GM23338 (cell line): ENCODE results near the gene RPL37A. TPM values are rescaled to one million over a fixed set of nuclear protein-coding genes. Genes with fewer than 3 reads are reported as not detected.

Experiments used
- ATAC-seq: fragments of 200-7000 bp; cut with Tn5 transposase; 3 replicates; pipeline ENCODE4 v1.9.1; 2020
- DNase-seq: peaks from one replicate; pipeline ENCODE4 v3.0.0-alpha.2; 2015; ENCODE audit warnings: low spot score
- H2AFZ ChIP-seq: fragments of 200-600 bp; sonication (generic); 2 replicates; pipeline ENCODE4 v1.8.0; 2016; ENCODE audit warnings: antibody characterized with exemption, mild to moderate bottlenecking, moderate library complexity
- H3F3A ChIP-seq: fragments of 200-600 bp; sonication (generic); replicated peaks from 2 replicates; pipeline ENCODE4 v1.8.0; 2017; ENCODE audit warnings: antibody characterized with exemption, mixed run types, low read depth
- H3K27ac ChIP-seq: fragments of 200-600 bp; sonication (generic); 2 replicates; pipeline ENCODE4 v1.6.1; 2016; ENCODE audit warnings: low read depth
- H3K27me3 ChIP-seq: fragments of 200-600 bp; sonication (generic); 2 replicates; pipeline ENCODE4 v1.8.0; 2016; ENCODE audit warnings: mild to moderate bottlenecking, mixed run types, moderate library complexity; ENCODE audit not compliant: insufficient read depth
- H3K36me3 ChIP-seq: fragments of 200-600 bp; sonication (generic); 2 replicates; pipeline ENCODE4 v1.8.0; 2016; ENCODE audit warnings: mild to moderate bottlenecking; ENCODE audit not compliant: insufficient read depth
- H3K4me1 ChIP-seq: fragments of 200-600 bp; sonication (generic); 2 replicates; pipeline ENCODE4 v1.8.0; 2016; ENCODE audit warnings: mild to moderate bottlenecking, moderate library complexity; ENCODE audit not compliant: insufficient read depth
- H3K4me2 ChIP-seq: fragments of 200-600 bp; sonication (generic); 2 replicates; pipeline ENCODE4 v1.7.1; 2017; ENCODE audit warnings: mixed run types
- H3K4me3 ChIP-seq: fragments of 200-600 bp; sonication (generic); 2 replicates; pipeline ENCODE4 v1.6.1; 2016; ENCODE audit warnings: mixed run types
- H3K79me2 ChIP-seq: fragments of 200-600 bp; sonication (generic); replicated peaks from 2 replicates; pipeline ENCODE4 v1.8.0; 2017; ENCODE audit warnings: mild to moderate bottlenecking; ENCODE audit not compliant: insufficient read depth
- H3K9me2 ChIP-seq: fragments of 200-600 bp; sonication (generic); 2 replicates; pipeline ENCODE4 v1.8.0; 2017; ENCODE audit not compliant: insufficient read depth
- H4K20me1 ChIP-seq: fragments of 200-600 bp; sonication (generic); replicated peaks from 2 replicates; pipeline ENCODE4 v1.8.0; 2017; ENCODE audit warnings: mild to moderate bottlenecking; ENCODE audit not compliant: insufficient read depth
- H3K27ac Mint-ChIP-seq: 2 replicates; pipeline ENCODE4 v1.8.0; 2020; ENCODE audit warnings: inconsistent platforms, mild to moderate bottlenecking, moderate library complexity, mixed read lengths
- H3K27me3 Mint-ChIP-seq: 3 replicates; pipeline ENCODE4 v1.8.0; 2022; ENCODE audit warnings: low read depth, mild to moderate bottlenecking, moderate library complexity, mixed read lengths, inconsistent platforms; ENCODE audit not compliant: insufficient read depth, poor library complexity
- H3K36me3 Mint-ChIP-seq: 3 replicates; pipeline ENCODE4 v1.8.0; 2021; ENCODE audit warnings: low read depth, mild to moderate bottlenecking, inconsistent platforms, moderate library complexity, mixed read lengths
- H3K4me1 Mint-ChIP-seq: 3 replicates; pipeline ENCODE4 v1.8.0; 2020; ENCODE audit warnings: mild to moderate bottlenecking, inconsistent platforms, mixed read lengths
- H3K4me3 Mint-ChIP-seq: 3 replicates; pipeline ENCODE4 v1.8.0; 2021; ENCODE audit warnings: moderate library complexity, mild to moderate bottlenecking, inconsistent platforms, mixed read lengths
- H3K9me3 Mint-ChIP-seq: 3 replicates; pipeline ENCODE4 v1.8.0; 2020; ENCODE audit warnings: moderate library complexity, mild to moderate bottlenecking, inconsistent platforms, mixed read lengths
- CREB1 ChIP-seq: fragments of 250-450 bp; sonication (Bioruptor Pico); IDR thresholded peaks from 2 replicates; pipeline ENCODE4 v1.5.0; 2020; ENCODE audit warnings: low read depth, mild to moderate bottlenecking, moderate library complexity
- CTCF ChIP-seq, 2 experiments: fragments of 200-600 bp in 1 of 2; sonication (generic) in 1 of 2; conservative IDR thresholded peaks; 2 replicates each; pipeline versions ENCODE4 v1.5.1 to v1.6.1; 2016 to 2017; ENCODE audit warnings: antibody characterized with exemption in 2 of 2, low read depth in 2 of 2, mild to moderate bottlenecking in 2 of 2, moderate library complexity in 1 of 2
- ETS1 ChIP-seq: IDR thresholded peaks from 2 replicates; pipeline ENCODE4 v1.6.1; 2016; ENCODE audit warnings: antibody characterized with exemption
- EZH2 ChIP-seq: fragments of 200-600 bp; sonication (generic); IDR thresholded peaks from one replicate; pipeline ENCODE4 v1.8.0; 2017; ENCODE audit warnings: antibody characterized with exemption, mild to moderate bottlenecking, low read depth; ENCODE audit not compliant: unreplicated experiment
- EZH2phosphoT487 ChIP-seq: fragments of 200-600 bp; sonication (generic); IDR thresholded peaks from one replicate; pipeline ENCODE4 v1.8.1; 2018; ENCODE audit warnings: antibody characterized with exemption; ENCODE audit not compliant: unreplicated experiment
- JUNB ChIP-seq: IDR thresholded peaks from one replicate; pipeline ENCODE4 v1.6.1; 2016; ENCODE audit warnings: antibody characterized with exemption; ENCODE audit not compliant: unreplicated experiment
- NANOG ChIP-seq: IDR thresholded peaks from 2 replicates; pipeline ENCODE4 v1.6.1; 2016; ENCODE audit warnings: antibody characterized with exemption, borderline replicate concordance
- REST ChIP-seq: IDR thresholded peaks from one replicate; pipeline ENCODE4 v1.6.1; 2018; ENCODE audit warnings: antibody characterized with exemption; ENCODE audit not compliant: unreplicated experiment
- STAT1 ChIP-seq: IDR thresholded peaks from one replicate; pipeline ENCODE4 v1.6.1; 2016; ENCODE audit warnings: antibody characterized with exemption; ENCODE audit not compliant: unreplicated experiment
- ZNF114 ChIP-seq: fragments of 250-450 bp; sonication (Bioruptor Pico); IDR thresholded peaks from 2 replicates; pipeline ENCODE4 v1.5.0; 2020; ENCODE audit warnings: mild to moderate bottlenecking, moderate library complexity
- ZNF331 ChIP-seq: fragments of 250-450 bp; sonication (Bioruptor Pico); IDR thresholded peaks from 2 replicates; pipeline ENCODE4 v1.5.0; 2020; ENCODE audit warnings: low read depth, mild to moderate bottlenecking, moderate library complexity
- polyA plus RNA-seq: library from polyadenylated mRNA; unstranded; fragments of >200 nt; fragmentation: Nextera tagmentation; extraction: Ambion mirVana; gene quantifications from 2 replicates; pipeline ENCODE4 v1.2.1, GENCODE V29; 2016
- total RNA-seq: library from RNA; depleted of rRNA; stranded (reverse); fragments of >200 nt; shearing (Covaris generic); gene quantifications from 2 replicates; pipeline ENCODE4 v1.2.3, GENCODE V29; 2014

The RPL37A gene
- total and polyA plus RNA-seq, 2 experiments from 2014 or later = 1,118 to 5,036 TPM

GRCh38 chr2:216522892-216523502 is 24.4 kb downstream of the RPL37A start:
- Mint-ChIP-seq H3K9me3 (no peaks in the 10 kb centered on the region), H3K4me1 (no peaks in the 10 kb centered on the region; the same call in 2 of the 3 replicates), H3K27me3 (peaks cover 4% of the 10 kb centered on the region), H3K36me3 (no peaks in the 10 kb centered on the region; the same call in 2 of the 3 replicates), H3K4me3 (no peak overlapping the region), H3K27ac (no peak overlapping the region)
- Histone ChIP-seq H3K27ac (no peak overlapping the region), H3K4me1 (no peaks in the 10 kb centered on the region), H3K79me2 (no peaks in the 10 kb centered on the region), H3K4me3 (no peak overlapping the region), H3K9me2 (peaks cover 2% of the 10 kb centered on the region; the same call in 1 of the 2 replicates), H2AFZ (no peak overlapping the region), H3F3A (no peaks in the 10 kb centered on the region), H3K27me3 (no peaks in the 10 kb centered on the region), H4K20me1 (no peaks in the 10 kb centered on the region; the same call in 1 of the 2 replicates), H3K36me3 (no peaks in the 10 kb centered on the region), H3K4me2 (no peak overlapping the region)
- ATAC-seq = no peak
- DNase-seq = no peak
- TF ChIP-seq ZNF114 = no peak
- no peak for TF ChIP-seq EZH2phosphoT487
- no peak for TF ChIP-seq JUNB

GRCh38 chr2:216525972-216526371 is 27.3 kb downstream of the RPL37A start:
- no peak overlapping the region for H3K4me3 Mint-ChIP-seq
- TF ChIP-seq CREB1 (no peak), NANOG (no peak), ETS1 (no peak), EZH2 (no peak), ZNF331 (CRISPR knock-in tag) (no peak), ZNF114 (no peak), REST (no peak), STAT1 (no peak), CTCF (conservative IDR thresholded peaks at IDR 0.05; ENCODE audit: low read depth in 2 of 2) (no peak), EZH2phosphoT487 (no peak)

More at GRCh38 chr2:216525972-216526371, 27.3 kb downstream of the RPL37A start:
- Histone ChIP-seq H3K36me3 (no peaks in the 10 kb centered on the region), H3K4me2 (no peak overlapping the region), H3K27me3 (no peaks in the 10 kb centered on the region), H3K4me3 (no peak overlapping the region), H4K20me1 (no peaks in the 10 kb centered on the region), H3K27ac (no peak overlapping the region), H3F3A (no peaks in the 10 kb centered on the region), H3K79me2 (no peaks in the 10 kb centered on the region), H3K4me1 (no peaks in the 10 kb centered on the region), H3K9me2 (peaks cover 2% of the 10 kb centered on the region; the same call in 1 of the 2 replicates), H2AFZ (no peak overlapping the region)
- Mint-ChIP-seq H3K9me3 (no peaks in the 10 kb centered on the region), H3K27me3 (peaks cover 1% of the 10 kb centered on the region), H3K36me3 (no peaks in the 10 kb centered on the region; the same call in 2 of the 3 replicates), H3K27ac (no peak overlapping the region), H3K4me1 (no peaks in the 10 kb centered on the region; the same call in 2 of the 3 replicates)
- ATAC-seq = no peak
- DNase-seq = no peak
